Stimulated activated memory B cell treated with anti-CD40 and anti-IgM and Interleukin-4, amounts not matched to agents 10 μg/mL and 1 μg/mL and 100 μg/mL, for 72 hours (primary cell): ENCODE measurements around the gene TSPAN6.

Experiments used
- ATAC-seq: fragments of 150-1000 bp; cut with Tn5 transposase; 2 replicates; pipeline ENCODE4 v1.10.0; 2021
- H3K27ac Mint-ChIP-seq: one replicate; pipeline ENCODE4 v1.8.0; 2022; ENCODE audit warnings: mild to moderate bottlenecking, mixed read lengths
- H3K27me3 Mint-ChIP-seq: one replicate; pipeline ENCODE4 v1.8.0; 2022; ENCODE audit warnings: mixed read lengths
- H3K36me3 Mint-ChIP-seq: one replicate; pipeline ENCODE4 v1.8.0; 2022; ENCODE audit warnings: mixed read lengths
- H3K4me1 Mint-ChIP-seq: one replicate; pipeline ENCODE4 v1.8.0; 2022; ENCODE audit warnings: mixed read lengths
- H3K4me3 Mint-ChIP-seq: one replicate; pipeline ENCODE4 v1.8.0; 2022; ENCODE audit warnings: mild to moderate bottlenecking, moderate library complexity, mixed read lengths
- H3K9me3 Mint-ChIP-seq: one replicate; pipeline ENCODE4 v1.8.0; 2022; ENCODE audit warnings: mixed read lengths

TSPAN6 gene

DNA sequence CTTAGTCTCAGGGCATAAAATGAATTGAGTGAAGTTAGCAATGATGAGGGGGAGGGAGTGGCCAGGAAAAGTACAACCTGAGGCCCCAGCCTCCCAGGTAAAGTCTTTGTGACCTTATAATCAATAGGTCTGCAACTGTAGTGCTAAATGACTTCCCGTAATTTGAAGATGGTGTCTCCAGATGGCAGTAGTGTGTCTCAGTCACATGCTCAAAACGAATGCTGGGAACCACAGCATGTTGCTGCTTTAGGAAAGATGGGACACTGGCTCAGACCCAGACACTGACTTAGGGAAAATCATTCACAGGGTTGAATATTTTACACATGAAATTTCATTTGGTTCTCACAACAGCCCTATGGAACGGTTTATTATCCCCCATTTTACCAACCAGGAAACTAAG, 17.7 kb upstream of the TSPAN6 start:
- ATAC-seq = no peak
- no peak overlapping the region for H3K4me3 Mint-ChIP-seq
- peaks cover 12% of the 10 kb centered on the region for H3K27me3 Mint-ChIP-seq
- H3K4me1 Mint-ChIP-seq = peaks cover 10% of the 10 kb centered on the region
- H3K27ac Mint-ChIP-seq = no peak overlapping the region
- H3K36me3 Mint-ChIP-seq = no peaks in the 10 kb centered on the region
- H3K9me3 Mint-ChIP-seq = no peaks in the 10 kb centered on the region

DNA sequence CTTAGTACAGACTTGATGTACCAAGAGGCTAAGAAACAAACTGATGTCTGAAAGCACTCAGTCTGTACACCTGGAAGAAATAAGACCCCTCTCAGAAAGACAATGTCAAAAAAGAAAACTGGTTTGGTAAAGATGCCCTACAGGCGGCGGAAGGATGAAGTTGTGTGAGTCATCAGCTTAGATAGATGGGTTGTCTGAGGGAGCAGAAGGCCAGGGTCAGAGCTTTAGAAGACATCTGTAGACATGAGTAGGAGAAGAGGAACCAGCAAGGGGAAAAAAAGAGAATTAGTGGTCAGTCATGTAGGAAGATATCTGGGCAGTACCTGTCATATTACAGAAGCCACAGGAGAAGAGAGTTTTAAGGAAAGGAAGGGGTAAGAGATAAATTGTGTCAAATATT, 15.7 kb upstream of the TSPAN6 start:
- ATAC-seq = no peak
- Mint-ChIP-seq H3K9me3 (no peaks in the 10 kb centered on the region), H3K27ac (no peak overlapping the region), H3K36me3 (no peaks in the 10 kb centered on the region), H3K4me1 (peaks cover 5% of the 10 kb centered on the region), H3K4me3 (no peak overlapping the region), H3K27me3 (peaks cover 7% of the 10 kb centered on the region)

DNA sequence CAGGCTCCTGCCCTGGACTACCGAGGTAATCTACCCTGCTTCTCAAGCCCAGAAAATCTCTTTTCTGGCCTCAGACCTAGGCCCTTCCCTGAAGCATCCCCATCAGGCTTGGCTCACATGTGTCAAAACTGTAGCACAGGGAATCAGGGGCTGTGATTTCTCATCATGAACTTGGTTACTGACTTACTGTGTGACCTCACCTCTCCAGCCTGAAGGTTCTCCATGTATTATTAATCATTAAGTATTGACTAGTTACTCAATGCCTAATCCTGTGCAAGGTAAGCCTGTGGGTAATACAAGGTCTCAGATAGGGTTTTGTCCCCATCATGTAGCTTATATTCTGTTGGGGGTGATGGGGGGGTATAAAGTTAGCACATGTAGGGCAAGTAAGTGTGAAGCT, 14.2 kb upstream of the TSPAN6 start:
- Mint-ChIP-seq H3K27me3 (peaks cover 7% of the 10 kb centered on the region), H3K9me3 (no peaks in the 10 kb centered on the region), H3K4me1 (peaks cover 5% of the 10 kb centered on the region), H3K4me3 (no peak overlapping the region), H3K27ac (no peak overlapping the region), H3K36me3 (no peaks in the 10 kb centered on the region)
- ATAC-seq = no peak

DNA sequence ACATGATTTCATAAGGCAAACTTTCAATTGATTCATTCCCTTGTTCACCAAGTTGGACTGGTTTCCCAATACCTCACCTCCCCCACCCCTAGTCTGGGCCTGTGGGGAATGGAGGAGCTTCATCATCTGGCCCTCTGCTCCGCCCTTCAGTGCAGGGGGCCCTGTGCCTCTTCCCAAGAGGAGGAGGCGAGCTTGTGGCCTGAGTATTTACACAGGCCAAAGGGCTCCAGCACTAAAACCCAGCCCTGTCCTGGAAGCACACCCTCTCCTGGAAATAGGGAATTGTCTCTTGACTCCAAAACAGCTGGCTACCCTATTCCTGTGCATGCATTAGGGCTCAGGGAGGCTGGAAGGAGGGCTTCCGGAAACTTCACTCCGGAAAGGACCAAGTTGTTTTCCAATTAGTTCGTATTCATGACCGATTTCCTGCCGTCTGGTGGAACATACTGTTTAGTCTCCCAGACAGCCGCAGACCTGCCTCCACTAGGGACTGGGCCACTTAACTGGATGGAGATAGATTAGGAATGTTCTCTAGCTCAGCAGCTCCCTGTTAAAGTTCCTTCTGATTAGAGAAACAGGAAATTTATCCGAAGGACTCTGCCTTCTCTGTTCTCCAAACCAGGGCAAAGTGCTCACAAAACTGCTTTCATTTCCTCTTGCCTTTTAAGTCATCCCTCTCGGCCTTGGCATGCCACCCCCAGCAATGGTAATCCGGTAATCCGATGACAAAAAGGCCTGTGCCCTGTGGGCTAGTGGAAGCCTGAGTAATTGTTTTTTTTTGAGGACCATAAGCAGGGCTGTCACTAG, 13.1 kb upstream of the TSPAN6 start:
- H3K4me3 Mint-ChIP-seq = no peak overlapping the region
- H3K4me1 Mint-ChIP-seq = peaks cover 9% of the 10 kb centered on the region
- H3K36me3 Mint-ChIP-seq = no peaks in the 10 kb centered on the region
- no peak overlapping the region for H3K27ac Mint-ChIP-seq
- peaks cover 13% of the 10 kb centered on the region for H3K27me3 Mint-ChIP-seq
- peak; percentile 53 for ATAC-seq
- no peaks in the 10 kb centered on the region for H3K9me3 Mint-ChIP-seq

DNA sequence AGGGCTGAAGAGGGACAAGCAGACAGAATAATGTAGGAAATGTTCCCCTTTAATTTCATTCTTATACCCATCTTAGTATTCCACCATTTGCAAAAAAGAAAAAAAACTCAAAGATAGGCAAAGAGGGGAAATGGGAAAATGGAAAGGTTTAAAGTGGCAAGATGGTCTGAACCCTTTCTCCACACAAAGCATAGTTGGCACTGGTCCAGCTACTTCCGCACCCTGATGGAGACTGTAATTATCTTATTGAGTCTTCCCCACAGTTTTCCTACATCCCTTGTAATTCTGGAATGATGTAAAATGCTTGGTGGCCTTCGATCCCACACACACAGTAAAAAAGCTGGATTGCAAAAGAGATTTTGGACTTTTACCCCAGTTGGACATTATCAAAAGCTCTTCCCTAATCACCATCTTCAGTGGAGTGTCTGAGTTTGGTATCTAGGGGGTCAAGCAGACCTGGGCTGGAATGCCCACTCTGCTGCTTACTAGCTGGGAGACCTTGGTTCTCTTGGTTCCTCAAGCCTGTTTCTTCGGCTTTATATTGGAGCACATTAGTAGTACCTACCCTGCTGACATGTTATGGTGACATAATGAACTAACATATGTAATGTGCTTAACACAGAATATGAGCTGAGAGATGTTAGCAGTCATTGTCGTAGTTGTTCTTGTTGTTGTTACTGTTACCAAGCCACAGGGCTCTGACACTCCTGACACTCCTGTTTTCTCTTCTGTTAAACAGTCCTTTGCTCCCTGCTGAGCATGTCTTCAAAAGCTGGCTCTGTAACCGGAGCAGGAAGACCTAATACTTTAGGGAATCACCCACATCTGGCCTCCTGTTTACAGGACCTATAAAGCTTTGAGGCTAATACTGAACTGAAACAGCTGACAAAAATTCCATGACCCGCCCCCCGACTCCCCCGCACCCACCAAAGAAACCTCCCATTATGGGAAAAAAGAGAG, 12.1 kb upstream of the TSPAN6 start:
- Mint-ChIP-seq H3K9me3 (no peaks in the 10 kb centered on the region), H3K36me3 (no peaks in the 10 kb centered on the region), H3K4me1 (peaks cover 11% of the 10 kb centered on the region), H3K27ac (no peak overlapping the region), H3K4me3 (no peak overlapping the region), H3K27me3 (peaks cover 23% of the 10 kb centered on the region)
- no peak for ATAC-seq

DNA sequence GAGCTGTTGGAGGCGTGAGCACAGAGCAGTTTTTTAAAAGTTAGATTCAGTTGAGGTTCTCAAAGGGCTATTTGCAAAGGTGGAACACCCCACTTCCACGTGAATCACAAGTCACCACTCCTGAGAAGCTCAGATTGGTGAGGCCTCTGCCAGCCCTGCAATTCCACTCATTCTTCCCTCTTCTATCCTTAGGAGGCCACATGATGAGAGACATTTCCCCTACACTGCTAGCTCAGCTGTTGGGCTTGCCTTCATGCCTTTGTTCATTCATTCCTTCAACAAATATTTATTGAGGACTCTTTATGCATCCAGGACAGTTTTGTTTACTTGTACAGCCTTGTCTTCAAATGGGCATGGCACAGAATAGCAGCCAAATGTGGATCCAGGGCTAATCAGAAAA, 11.1 kb upstream of the TSPAN6 start:
- no peak overlapping the region for H3K4me3 Mint-ChIP-seq
- H3K27ac Mint-ChIP-seq = no peak overlapping the region
- H3K4me1 Mint-ChIP-seq = peaks cover 11% of the 10 kb centered on the region
- no peak for ATAC-seq
- H3K36me3 Mint-ChIP-seq = no peaks in the 10 kb centered on the region
- H3K9me3 Mint-ChIP-seq = no peaks in the 10 kb centered on the region
- peaks cover 33% of the 10 kb centered on the region for H3K27me3 Mint-ChIP-seq

DNA sequence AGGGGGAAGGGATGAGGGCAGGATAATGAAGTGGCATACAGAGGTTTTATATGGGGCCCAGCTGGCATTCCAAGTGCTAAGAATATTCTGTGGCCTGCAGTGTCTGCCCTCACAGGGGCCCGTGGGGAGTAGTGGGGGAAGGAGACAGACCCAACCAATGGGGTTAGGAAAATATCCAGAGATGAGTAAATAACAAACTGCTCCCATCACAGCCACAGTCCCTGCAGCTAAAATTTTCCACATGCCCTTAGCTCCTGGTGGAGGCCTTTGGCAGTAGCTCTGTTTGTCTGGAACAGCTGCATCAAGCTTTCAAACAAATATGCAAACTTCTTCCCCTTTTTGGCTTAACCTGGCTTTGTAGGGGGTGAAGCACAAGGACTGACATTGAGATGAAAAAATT, 10.5 kb upstream of the TSPAN6 start:
- Mint-ChIP-seq H3K4me1 (peaks cover 11% of the 10 kb centered on the region), H3K4me3 (no peak overlapping the region), H3K36me3 (no peaks in the 10 kb centered on the region), H3K27ac (no peak overlapping the region), H3K27me3 (peaks cover 39% of the 10 kb centered on the region), H3K9me3 (no peaks in the 10 kb centered on the region)
- no peak for ATAC-seq

DNA sequence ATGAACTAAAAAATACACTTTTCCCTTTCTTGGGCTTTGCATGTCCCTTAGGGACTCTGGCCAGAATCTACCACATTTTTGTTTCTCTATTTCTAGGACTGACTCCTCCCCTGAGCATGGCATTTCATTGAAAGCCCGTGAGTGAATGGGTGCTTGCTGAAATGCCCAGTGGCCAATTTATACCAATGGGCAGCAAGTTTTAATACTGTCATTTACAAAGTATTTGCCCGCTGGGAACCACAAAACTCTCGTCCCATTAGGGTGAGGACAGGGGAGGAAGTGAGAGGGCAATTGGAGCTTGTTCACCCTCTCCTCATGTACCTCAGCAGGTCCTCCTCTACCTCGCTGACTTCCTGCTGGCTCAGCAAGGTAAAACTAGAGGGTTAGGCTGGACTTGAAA, 8.5 kb upstream of the TSPAN6 start:
- no peak overlapping the region for H3K4me3 Mint-ChIP-seq
- no peak for ATAC-seq
- H3K36me3 Mint-ChIP-seq = no peaks in the 10 kb centered on the region

DNA sequence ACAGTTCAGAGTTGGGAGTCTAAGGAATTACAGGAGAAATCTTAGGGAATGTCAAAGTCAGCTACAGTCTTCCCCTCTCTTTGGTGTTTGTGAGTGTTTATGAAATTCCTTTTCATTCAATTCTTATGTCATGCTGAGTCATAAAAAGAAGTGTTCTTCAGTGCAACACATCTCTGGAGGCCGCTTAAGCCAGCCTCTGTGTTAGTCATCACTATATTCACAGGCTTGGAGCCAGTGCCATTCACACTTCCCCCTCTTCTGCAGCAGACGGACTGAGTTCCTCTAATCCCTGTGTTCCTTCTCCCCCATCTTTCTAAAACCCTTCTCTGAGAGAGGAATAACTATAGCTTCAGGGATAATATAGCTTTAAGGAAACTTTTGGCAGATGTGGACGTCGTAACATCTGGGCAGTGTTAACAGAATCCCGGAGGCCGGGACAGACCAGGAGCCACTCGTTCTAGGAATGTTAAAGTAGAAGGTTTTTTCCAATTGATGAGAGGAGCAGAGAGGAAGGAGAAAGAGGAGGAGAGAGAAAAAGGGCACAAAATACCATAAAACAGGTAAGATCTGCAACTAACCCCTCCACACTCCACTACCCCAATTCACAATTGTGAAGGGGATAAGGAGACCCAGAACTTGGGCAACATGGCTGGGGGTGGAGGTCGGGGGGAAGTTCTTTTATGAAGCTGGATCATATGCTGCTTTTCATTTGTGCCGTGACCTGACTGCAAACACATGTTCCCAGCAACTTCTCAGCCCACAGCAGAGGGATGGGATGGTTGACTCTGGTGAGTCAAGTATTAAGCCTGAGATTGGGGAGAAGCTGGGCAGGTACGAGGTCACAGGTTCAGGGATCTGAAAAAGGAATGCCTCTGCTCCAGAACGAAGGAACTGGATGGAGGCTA, 7.6 kb upstream of the TSPAN6 start, which contains the start of gene SRPX2:
TSS of gene SRPX2 (plus strand) at position 244 of the 905 bp plus-strand sequence. CDS start 2,124 bp downstream, outside the sequence.
- no peaks in the 10 kb centered on the region for H3K36me3 Mint-ChIP-seq

More for the DNA sequence above, 8.5 kb upstream of the TSPAN6 start:
- Mint-ChIP-seq H3K27ac (no peak overlapping the region), H3K27me3 (peaks cover 52% of the 10 kb centered on the region), H3K9me3 (no peaks in the 10 kb centered on the region), H3K4me1 (peaks cover 6% of the 10 kb centered on the region)

DNA sequence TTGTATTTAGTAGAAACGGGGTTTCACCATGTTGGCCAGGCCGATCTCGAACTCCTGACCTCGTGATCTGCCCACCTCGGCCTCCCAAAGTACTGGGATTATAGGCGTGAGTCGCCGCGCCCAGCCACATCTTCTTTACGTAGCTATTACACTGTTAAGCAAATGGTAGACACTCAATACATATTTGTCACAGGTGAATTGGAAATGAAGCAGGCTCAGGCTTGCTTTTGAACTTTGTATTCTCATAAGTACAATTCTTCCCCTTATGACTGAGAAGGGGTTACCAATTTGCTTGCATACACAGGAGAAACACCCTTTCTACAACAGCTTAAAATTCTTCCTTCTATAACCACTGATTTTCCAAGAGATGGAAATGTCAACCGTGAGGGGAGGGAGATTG, 6.6 kb upstream of the TSPAN6 start:
- H3K4me1 Mint-ChIP-seq = peaks cover 6% of the 10 kb centered on the region
- H3K4me3 Mint-ChIP-seq = no peak overlapping the region
- H3K9me3 Mint-ChIP-seq = no peaks in the 10 kb centered on the region
- H3K36me3 Mint-ChIP-seq = no peaks in the 10 kb centered on the region
- no peak overlapping the region for H3K27ac Mint-ChIP-seq
- peaks cover 63% of the 10 kb centered on the region for H3K27me3 Mint-ChIP-seq
- ATAC-seq = no peak

More for the DNA sequence above, 7.6 kb upstream of the TSPAN6 start, which contains the start of gene SRPX2:
- no peak within 1 kb of the TSS for H3K27ac Mint-ChIP-seq
- peaks cover 6% of the 10 kb centered on the region for H3K4me1 Mint-ChIP-seq
- no peak for ATAC-seq
- no peaks in the 10 kb centered on the region for H3K9me3 Mint-ChIP-seq
- H3K4me3 Mint-ChIP-seq = no peak within 1 kb of the TSS
- H3K27me3 Mint-ChIP-seq = peaks cover 61% of the 10 kb centered on the region

DNA sequence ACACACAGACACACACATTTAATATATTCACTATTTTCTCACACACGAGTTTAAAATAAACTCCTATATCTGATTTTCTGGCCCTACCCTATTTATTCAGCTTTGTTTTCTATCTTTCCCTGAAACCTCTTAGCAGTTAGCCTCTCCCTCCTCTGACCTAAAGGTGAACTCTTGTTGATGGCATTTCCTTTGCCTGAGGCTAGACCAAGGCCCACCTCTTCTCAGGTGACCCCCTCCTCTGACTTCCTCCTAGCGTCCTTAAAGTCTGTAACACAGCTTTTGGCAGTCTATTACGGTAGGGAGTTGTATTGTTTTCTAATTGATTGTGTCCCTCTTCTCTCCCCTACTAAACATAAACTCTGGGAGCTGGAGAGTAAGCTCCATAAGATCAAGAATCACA, 5.7 kb upstream of the TSPAN6 start:
- ATAC-seq = no peak
- Mint-ChIP-seq H3K4me1 (peaks cover 6% of the 10 kb centered on the region), H3K27me3 (peaks cover 63% of the 10 kb centered on the region), H3K4me3 (no peak overlapping the region), H3K36me3 (no peaks in the 10 kb centered on the region), H3K9me3 (no peaks in the 10 kb centered on the region), H3K27ac (no peak overlapping the region)

DNA sequence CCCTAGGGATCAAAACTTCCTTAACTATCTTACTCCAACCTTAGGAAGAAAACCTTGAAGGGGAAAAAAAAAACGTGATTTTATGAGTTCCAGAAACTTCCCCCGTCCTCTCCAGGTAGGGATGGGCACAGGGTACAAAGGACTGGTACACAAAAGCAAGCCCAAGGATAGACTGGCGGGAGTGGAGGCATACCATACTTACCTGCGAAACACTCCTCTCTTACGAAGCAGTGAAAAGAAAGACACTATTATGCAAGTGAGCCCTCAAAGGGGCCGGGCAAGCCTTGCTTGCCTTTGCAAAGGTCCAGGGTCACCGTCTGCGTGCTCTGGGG, 651 bp downstream of the TSPAN6 start:
- Mint-ChIP-seq H3K9me3 (no peaks in the 10 kb centered on the region), H3K27ac (no peak overlapping the region), H3K36me3 (no peaks in the 10 kb centered on the region), H3K27me3 (peaks cover 34% of the 10 kb centered on the region), H3K4me1 (peaks cover 10% of the 10 kb centered on the region), H3K4me3 (no peak overlapping the region)
- no peak for ATAC-seq

DNA sequence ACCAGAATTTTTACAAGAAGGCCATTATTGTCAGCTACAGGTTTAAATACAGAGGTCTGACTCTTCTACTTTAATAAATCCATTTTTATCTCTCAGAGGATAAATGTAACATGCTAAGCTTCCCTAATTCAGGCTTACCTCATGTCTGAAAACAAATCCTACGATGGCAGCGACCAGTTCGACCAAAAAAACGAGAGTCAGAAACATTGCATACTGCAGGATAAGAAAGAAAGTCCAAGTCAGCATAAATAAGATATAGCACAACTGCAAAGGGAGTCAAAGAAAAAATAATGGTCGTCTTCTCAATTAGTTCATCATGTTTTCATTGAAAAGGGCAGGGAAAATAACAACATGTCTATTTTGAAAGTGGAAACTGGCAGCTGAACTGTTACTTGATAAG, 1.6 kb downstream of the TSPAN6 start:
- Mint-ChIP-seq H3K4me1 (peaks cover 10% of the 10 kb centered on the region), H3K4me3 (no peak overlapping the region), H3K27ac (no peak overlapping the region), H3K27me3 (peaks cover 25% of the 10 kb centered on the region), H3K9me3 (no peaks in the 10 kb centered on the region), H3K36me3 (no peaks in the 10 kb centered on the region)
- ATAC-seq = no peak

DNA sequence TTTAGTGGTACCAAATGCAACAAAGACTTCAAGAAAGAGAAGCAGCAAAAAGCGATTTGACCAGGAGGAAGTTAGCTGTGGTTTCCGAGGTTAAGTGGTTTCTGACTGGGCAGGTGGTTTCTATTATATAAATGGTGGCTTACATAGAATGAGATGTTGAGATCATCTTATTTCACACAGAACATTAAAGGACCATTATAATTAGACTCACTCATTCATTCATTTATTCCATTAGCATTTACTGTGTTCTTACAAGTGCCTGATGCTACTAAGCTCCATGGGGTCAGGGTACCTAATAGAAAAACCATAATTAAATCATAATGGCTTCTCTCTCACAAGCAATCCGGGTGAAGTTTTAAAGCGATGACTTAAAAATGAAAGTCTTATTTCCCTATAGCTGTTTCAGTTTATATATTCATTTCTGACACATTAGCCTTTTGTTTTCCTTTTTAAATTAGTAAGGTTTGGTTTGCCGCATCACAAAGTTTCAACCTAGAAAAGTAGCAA, 10.6 kb downstream of the TSPAN6 start:
- H3K4me3 Mint-ChIP-seq = no peak overlapping the region
- H3K27ac Mint-ChIP-seq = no peak overlapping the region
- H3K27me3 Mint-ChIP-seq = no peaks in the 10 kb centered on the region
- H3K4me1 Mint-ChIP-seq = peaks cover 8% of the 10 kb centered on the region
- ATAC-seq = peak; percentile 83
- H3K36me3 Mint-ChIP-seq = no peaks in the 10 kb centered on the region
- H3K9me3 Mint-ChIP-seq = no peaks in the 10 kb centered on the region

DNA sequence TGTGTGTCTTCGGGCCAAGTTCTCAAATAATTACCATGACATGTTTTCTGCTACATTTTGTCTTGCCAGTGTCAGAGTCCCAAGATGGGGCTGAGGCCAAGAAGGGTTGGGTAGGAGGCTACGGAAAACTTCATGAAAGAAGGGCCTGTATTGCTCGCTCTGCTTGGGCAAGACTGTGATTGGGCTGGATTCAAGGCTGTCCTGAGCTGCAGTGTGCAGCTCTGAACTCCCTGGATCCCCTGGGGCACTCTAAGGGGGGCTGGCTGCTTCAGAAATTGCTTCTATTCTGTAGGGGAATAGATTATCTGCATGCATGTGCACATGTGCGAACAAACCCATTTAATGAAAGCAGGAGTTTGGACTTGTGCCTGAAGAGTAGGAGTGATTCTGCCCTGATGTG, 13.6 kb downstream of the TSPAN6 start:
- no peaks in the 10 kb centered on the region for H3K9me3 Mint-ChIP-seq
- ATAC-seq = no peak
- no peaks in the 10 kb centered on the region for H3K27me3 Mint-ChIP-seq
- H3K4me3 Mint-ChIP-seq = no peak overlapping the region
- no peaks in the 10 kb centered on the region for H3K36me3 Mint-ChIP-seq
- H3K27ac Mint-ChIP-seq = no peak overlapping the region
- H3K4me1 Mint-ChIP-seq = peaks cover 8% of the 10 kb centered on the region
